ENCODE data around the gene PGA4.
"Not testable (repeated sequence)": the region's sequence is repeated elsewhere in the genome, so short reads cannot be mapped to it uniquely, and the experiment has no call there.

DNA sequence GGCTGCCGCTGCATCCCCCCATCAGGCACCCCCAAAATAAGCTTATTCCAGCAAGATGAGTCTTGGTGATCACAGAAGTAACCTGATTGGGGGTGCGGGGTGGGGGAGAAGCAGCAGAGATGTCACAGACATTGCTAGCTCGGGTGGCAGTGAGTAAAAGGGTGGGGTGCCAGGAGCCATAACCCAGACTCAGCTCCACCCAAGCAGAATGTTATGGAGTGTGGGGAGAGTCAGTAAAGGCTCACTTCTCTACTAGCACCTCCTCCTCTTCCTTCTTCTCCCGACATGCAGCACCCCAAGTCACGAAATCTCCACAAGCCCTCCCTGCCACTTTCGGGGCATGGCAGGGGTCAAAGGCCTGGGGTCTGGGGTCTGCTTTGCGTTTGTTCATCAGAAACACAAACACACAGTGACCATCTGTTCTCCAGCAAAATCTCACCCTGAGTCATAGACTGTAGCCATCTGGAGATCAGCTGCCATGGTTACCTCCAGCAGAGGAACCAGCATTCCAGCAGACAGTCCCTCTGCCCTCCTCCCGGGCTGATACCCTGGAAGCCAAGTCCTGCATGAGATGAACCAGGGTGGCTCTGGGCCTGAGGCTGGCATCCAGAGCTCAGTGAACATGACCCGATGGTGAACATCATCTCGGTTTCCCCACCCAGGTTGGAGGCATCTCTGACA, 23.3 kb downstream of the PGA4 start:
- TF ChIP-seq EZH2 (IDR thresholded peaks at IDR 0.05; ENCODE audit: borderline replicate concordance, low read depth, low read length, severe bottlenecking): not testable (repeated sequence)
- TF ChIP-seq, protein P1, sequence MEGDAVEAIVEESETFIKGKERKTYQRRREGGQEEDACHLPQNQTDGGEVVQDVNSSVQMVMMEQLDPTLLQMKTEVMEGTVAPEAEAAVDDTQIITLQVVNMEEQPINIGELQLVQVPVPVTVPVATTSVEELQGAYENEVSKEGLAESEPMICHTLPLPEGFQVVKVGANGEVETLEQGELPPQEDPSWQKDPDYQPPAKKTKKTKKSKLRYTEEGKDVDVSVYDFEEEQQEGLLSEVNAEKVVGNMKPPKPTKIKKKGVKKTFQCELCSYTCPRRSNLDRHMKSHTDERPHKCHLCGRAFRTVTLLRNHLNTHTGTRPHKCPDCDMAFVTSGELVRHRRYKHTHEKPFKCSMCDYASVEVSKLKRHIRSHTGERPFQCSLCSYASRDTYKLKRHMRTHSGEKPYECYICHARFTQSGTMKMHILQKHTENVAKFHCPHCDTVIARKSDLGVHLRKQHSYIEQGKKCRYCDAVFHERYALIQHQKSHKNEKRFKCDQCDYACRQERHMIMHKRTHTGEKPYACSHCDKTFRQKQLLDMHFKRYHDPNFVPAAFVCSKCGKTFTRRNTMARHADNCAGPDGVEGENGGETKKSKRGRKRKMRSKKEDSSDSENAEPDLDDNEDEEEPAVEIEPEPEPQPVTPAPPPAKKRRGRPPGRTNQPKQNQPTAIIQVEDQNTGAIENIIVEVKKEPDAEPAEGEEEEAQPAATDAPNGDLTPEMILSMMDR (IDR thresholded peaks at IDR 0.05; ENCODE audit: borderline replicate concordance, extremely low read depth, low read length, poor library complexity, severe bottlenecking): not testable (repeated sequence)
